Neutrophil (primary cell): Measurements from ENCODE around the gene JOSD1.
A peak's percentile ranks its signal among the peaks of the same experiment; 100 is the strongest.

Source experiments
- H3K27ac ChIP-seq: fragments of 200-600 bp; sonication (generic); 2 replicates; pipeline ENCODE4 v1.5.1; 2016; ENCODE audit warnings: mild to moderate bottlenecking, moderate library complexity
- H3K27me3 ChIP-seq: fragments of 200-600 bp; sonication (generic); 2 replicates; pipeline ENCODE4 v1.6.0; 2016; ENCODE audit warnings: mild to moderate bottlenecking
- H3K36me3 ChIP-seq: fragments of 200-600 bp; sonication (generic); 2 replicates; pipeline ENCODE4 v1.5.1; 2017
- H3K4me1 ChIP-seq, 2 experiments: fragments of 200-600 bp in 1 of 2; sonication (generic) in 1 of 2; 1 replicate in 1 of 2; 2 replicates in 1 of 2; pipeline versions ENCODE4 v1.5.1 to v1.6.1; 2013 to 2016; ENCODE audit warnings: low read depth in 1 of 2, low read length in 1 of 2, mild to moderate bottlenecking in 1 of 2, moderate library complexity in 1 of 2; ENCODE audit not compliant: control insufficient read depth in 1 of 2, insufficient read depth in 1 of 2
- H3K4me3 ChIP-seq, 2 experiments: fragments of 200-600 bp in 1 of 2; sonication (generic) in 1 of 2; 1 replicate in 1 of 2; 2 replicates in 1 of 2; pipeline ENCODE4 v1.5.1; 2013 to 2016; ENCODE audit warnings: low read depth in 1 of 2, low read length in 1 of 2, mild to moderate bottlenecking in 1 of 2, moderate library complexity in 1 of 2
- H3K9me3 ChIP-seq: fragments of 200-600 bp; sonication (generic); 2 replicates; pipeline ENCODE4 v1.5.1; 2016
- TF ChIP-seq, protein P1 (sequence below): fragments of 200-600 bp; sonication (generic); IDR thresholded peaks from 2 replicates; pipeline ENCODE4 v1.5.1; 2016; ENCODE audit warnings: antibody characterized with exemption

JOSD1 gene

DNA sequence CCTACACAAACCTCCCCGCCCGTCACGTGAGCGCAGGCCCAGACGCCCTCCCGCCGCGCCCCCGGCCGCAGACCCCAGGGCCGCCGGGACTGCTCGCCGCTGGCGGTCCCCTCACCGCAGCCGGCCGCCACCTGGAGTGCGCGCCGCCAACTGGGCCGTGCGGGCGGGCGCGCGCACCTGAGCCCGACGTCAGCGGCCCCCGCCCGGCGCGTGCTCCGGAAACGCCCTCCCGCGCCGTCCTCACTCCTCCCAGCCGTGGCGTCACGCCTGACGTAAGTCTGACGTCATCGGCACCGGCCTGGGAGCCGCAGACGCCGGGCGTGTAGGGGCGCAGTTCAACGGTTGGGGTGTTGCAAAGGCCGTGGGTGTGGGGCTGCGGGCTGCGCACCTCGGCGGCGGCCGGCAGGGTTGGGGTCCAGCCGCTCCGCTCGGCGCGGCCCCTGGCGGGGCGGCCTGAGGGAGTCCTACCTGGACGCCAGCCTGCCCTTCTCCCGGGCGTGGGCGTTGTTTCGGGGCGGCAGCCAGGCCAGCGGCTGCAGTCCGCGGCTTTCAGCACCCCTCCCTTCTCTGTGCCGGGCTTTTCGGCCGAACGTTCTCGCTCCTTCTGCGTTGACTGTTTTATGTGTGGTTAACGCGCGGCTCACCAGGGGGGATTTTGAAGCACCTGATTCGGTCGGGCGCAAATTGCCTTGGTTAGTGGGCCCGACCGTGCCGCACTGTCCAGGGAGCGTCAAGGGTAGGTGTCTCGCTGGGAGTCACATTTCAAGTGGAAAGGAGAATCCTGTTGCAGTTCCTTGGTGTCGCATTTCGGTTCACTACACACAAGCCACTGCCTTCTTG lies at the start of gene JOSD1:
Gene JOSD1 (minus strand): TSS at position 155 of the 840 bp plus-strand sequence. CDS start 956 bp downstream, outside the sequence.
- TF ChIP-seq, protein P1, sequence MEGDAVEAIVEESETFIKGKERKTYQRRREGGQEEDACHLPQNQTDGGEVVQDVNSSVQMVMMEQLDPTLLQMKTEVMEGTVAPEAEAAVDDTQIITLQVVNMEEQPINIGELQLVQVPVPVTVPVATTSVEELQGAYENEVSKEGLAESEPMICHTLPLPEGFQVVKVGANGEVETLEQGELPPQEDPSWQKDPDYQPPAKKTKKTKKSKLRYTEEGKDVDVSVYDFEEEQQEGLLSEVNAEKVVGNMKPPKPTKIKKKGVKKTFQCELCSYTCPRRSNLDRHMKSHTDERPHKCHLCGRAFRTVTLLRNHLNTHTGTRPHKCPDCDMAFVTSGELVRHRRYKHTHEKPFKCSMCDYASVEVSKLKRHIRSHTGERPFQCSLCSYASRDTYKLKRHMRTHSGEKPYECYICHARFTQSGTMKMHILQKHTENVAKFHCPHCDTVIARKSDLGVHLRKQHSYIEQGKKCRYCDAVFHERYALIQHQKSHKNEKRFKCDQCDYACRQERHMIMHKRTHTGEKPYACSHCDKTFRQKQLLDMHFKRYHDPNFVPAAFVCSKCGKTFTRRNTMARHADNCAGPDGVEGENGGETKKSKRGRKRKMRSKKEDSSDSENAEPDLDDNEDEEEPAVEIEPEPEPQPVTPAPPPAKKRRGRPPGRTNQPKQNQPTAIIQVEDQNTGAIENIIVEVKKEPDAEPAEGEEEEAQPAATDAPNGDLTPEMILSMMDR = peak; percentile 76
- H3K9me3 ChIP-seq = no peaks in the 10 kb centered on the region
- peak within 1 kb of the TSS; percentile 98 for H3K27ac ChIP-seq
- H3K36me3 ChIP-seq = no peaks in the 10 kb centered on the region
- H3K4me1 ChIP-seq = peaks cover 42 to 45% of the 10 kb centered on the region in 2 experiments
- H3K27me3 ChIP-seq = no peaks in the 10 kb centered on the region
- H3K4me3 ChIP-seq = peak within 1 kb of the TSS; percentile 77 to 83

DNA sequence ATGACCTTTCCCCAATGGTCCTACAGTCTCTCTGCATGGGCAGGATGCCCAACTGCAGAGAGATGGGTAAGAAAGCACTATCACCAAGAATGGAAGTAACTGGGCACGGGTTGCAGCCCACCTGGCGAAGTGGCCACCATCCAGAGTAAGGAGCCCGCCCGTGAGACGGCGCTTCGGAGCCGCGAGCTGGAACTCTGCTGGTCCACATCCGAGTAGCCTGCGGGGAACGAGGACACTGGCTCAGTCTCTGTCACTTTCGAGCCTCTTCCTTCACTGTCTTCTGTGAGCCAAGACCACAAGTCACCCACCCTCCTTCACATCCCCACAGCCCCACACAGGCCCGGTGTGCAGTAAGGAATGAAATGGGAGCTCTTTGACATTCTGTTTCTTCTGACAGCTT lies 49.4 kb upstream of the JOSD1 start:
- Histone ChIP-seq H3K4me3 (no peak overlapping the region), H3K9me3 (no peaks in the 10 kb centered on the region), H3K27me3 (no peaks in the 10 kb centered on the region), H3K4me1 (peaks cover 44 to 45% of the 10 kb centered on the region in 2 experiments), H3K36me3 (peaks cover 73% of the 10 kb centered on the region), H3K27ac (peak overlapping the region; percentile 99)
- TF ChIP-seq, protein P1 = no peak

DNA sequence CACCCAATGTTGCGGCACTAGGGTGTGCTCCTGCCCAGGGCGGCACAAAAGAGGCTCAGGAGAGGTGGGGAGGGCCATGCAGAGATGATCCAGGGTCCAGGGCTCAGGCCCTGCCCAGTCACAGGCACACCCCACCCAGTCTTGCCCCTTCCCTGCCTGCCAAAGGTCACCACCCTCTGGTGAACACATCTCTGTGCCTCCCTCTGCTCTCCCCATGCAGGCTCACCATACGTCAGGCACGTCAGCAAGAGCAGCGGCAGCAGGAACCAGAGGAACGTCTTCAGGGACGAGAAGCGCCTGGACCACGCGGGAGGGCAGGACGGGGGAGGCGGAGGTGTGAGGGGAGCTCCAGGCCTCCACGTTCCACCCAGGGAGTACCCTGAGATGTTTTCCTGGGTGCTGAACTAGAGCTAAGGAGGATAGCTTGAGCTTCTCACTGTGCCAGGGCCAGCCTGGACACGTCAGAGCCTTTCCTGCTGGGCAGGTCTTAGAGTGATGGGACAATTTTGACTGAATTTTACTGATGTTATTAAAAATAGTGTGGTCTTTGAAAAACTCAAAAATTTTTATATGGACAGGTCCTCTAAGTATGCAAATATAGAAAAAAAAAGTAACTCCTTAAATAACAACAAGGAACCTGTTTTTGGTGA lies 47.9 kb upstream of the JOSD1 start:
- Histone ChIP-seq H3K27me3 (no peaks in the 10 kb centered on the region), H3K4me1 (peaks cover 34 to 35% of the 10 kb centered on the region in 2 experiments), H3K36me3 (peaks cover 88% of the 10 kb centered on the region), H3K9me3 (no peaks in the 10 kb centered on the region), H3K4me3 (no peak overlapping the region), H3K27ac (peak overlapping the region; percentile 99)
- TF ChIP-seq, protein P1 = no peak

DNA sequence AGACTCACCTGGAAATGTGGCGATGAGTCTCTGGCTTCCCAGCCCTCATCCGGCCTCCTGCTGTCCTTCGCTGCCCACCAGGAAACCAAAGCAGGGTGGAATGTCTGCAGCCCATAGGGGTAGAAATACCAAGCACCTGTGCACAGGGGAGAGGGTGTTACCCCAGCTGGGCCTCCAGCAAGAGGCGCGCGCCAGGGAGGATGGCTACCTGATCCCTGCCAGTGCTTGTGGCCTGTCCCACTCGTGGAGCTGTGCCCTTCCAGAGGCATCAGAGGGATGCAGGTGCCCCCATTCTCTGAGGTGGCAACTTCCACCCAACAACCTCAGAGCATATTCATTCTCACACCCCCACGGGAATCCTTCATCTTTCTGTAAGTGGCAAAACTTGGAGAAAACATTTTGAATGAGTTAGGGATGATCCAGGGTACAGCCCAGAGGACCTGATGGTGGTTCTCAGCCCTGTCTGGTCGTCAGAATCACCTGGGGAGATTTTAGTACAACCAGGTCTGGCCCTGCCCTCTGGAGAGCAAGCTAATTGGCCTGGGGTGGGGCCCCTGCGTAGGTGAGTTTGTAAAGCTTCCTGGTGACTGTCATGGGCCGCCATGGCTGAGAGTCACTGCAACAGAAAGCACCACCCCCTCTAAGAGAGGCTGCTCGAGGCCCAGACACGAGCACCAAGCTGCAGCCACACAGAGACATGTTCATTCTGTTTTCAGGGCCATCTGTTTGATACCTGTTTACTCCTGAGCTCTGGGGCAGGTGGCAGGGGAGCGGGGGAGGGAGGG lies 45.1 kb upstream of the JOSD1 start:
- H3K36me3 ChIP-seq = peaks cover 100% of the 10 kb centered on the region
- H3K4me1 ChIP-seq = peaks cover 6 to 7% of the 10 kb centered on the region in 2 experiments
- TF ChIP-seq, protein P1 = no peak
- no peak overlapping the region for H3K4me3 ChIP-seq
- peak overlapping the region; percentile 45 for H3K27ac ChIP-seq
- H3K27me3 ChIP-seq = no peaks in the 10 kb centered on the region
- no peaks in the 10 kb centered on the region for H3K9me3 ChIP-seq

DNA sequence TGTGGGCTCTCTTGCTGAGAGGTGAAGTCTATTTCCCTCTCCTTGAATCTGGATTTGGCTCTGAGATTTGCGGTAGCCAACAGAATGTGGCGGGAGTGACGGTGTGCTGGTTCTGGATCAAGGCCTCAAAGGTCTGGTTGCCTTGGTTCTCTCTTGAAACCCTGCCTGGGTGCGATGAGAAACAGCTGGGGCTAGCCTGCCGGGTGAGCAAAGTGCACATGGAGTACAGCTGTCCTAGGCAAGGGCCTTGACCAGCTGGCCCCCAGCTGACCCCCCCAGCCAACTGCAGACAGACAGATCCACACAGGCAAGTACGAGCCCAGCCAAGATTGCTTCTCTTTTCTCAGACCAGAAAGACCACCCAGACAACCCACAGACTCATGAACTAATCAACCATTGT lies 44.2 kb upstream of the JOSD1 start:
- Histone ChIP-seq H3K4me3 (no peak overlapping the region), H3K9me3 (no peaks in the 10 kb centered on the region), H3K36me3 (peaks cover 100% of the 10 kb centered on the region), H3K4me1 (no peaks in the 10 kb centered on the region), H3K27me3 (no peaks in the 10 kb centered on the region), H3K27ac (peak overlapping the region; percentile 45)
- TF ChIP-seq, protein P1 = no peak
